IMR-90 (cell line): ENCODE measurements around the gene SCGB1D1.

Source experiments
- CEBPB ChIP-seq: IDR thresholded peaks from 2 replicates; pipeline ENCODE4 v1.6.1; 2012; ENCODE audit warnings: low read depth, low read length, improper control_type of control experiment
- CHD1 ChIP-seq: IDR thresholded peaks from 2 replicates; pipeline ENCODE4 v1.6.1; 2012; ENCODE audit warnings: low read depth, low read length, improper control_type of control experiment
- CTCF ChIP-seq: conservative IDR thresholded peaks from 2 replicates; pipeline ENCODE4 v1.5.1; 2012; ENCODE audit warnings: mild to moderate bottlenecking, low read depth, low read length, improper control_type of control experiment
- FOS ChIP-seq: fragments of 150-350 bp; IDR thresholded peaks from 2 replicates; pipeline ENCODE4 v1.6.1; 2016; ENCODE audit warnings: low read depth, low read length
- MAFK ChIP-seq: IDR thresholded peaks from 2 replicates; pipeline ENCODE4 v1.6.1; 2012; ENCODE audit warnings: low read depth, low read length, improper control_type of control experiment
- NFE2L2 ChIP-seq: fragments of 150-350 bp; IDR thresholded peaks from 2 replicates; pipeline ENCODE4 v1.6.1; 2016; ENCODE audit warnings: low read depth, mild to moderate bottlenecking, low read length
- POLR2A ChIP-seq: IDR thresholded peaks from 2 replicates; pipeline ENCODE4 v1.6.1; 2012; ENCODE audit warnings: mild to moderate bottlenecking, low read depth, low read length
- RAD21 ChIP-seq: IDR thresholded peaks from 2 replicates; pipeline ENCODE4 v1.6.1; 2012; ENCODE audit warnings: low read length, improper control_type of control experiment
- RCOR1 ChIP-seq: IDR thresholded peaks from 2 replicates; pipeline ENCODE4 v1.6.1; 2012; ENCODE audit warnings: mild to moderate bottlenecking, low read length, improper control_type of control experiment; ENCODE audit not compliant: insufficient replicate concordance
- RFX5 ChIP-seq: IDR thresholded peaks from 2 replicates; pipeline ENCODE4 v1.8.0; 2012; ENCODE audit warnings: low read depth, mild to moderate bottlenecking, low read length, moderate library complexity
- SMC3 ChIP-seq: fragments of 150-350 bp; IDR thresholded peaks from 2 replicates; pipeline ENCODE4 v1.6.1; 2016; ENCODE audit warnings: low read depth, mild to moderate bottlenecking, antibody characterized with exemption, low read length, moderate library complexity
- USF2 ChIP-seq: fragments of 150-350 bp; IDR thresholded peaks from 2 replicates; pipeline ENCODE4 v1.6.1; 2017; ENCODE audit warnings: mild to moderate bottlenecking, antibody characterized with exemption, low read length, low read depth

- TF ChIP-seq CTCF (no peak), USF2 (no peak), NFE2L2 (no peak), FOS (no peak), CHD1 (no peak), CEBPB (no peak), POLR2A (no peak), RCOR1 (no peak), RAD21 (no peak), SMC3 (no peak), RFX5 (no peak), MAFK (no peak)
Observed at GRCh38 chr11:62169448-62169847, 20.6 kb upstream of the SCGB1D1 start.
